Amniotic stem cell (primary cell): ENCODE data around the gene ECT2L.

Experiments used
- DNase-seq: peaks from one replicate; lab custom pipeline; 2025; lab: John Stamatoyannopoulos, UW

The ECT2L gene

DNA sequence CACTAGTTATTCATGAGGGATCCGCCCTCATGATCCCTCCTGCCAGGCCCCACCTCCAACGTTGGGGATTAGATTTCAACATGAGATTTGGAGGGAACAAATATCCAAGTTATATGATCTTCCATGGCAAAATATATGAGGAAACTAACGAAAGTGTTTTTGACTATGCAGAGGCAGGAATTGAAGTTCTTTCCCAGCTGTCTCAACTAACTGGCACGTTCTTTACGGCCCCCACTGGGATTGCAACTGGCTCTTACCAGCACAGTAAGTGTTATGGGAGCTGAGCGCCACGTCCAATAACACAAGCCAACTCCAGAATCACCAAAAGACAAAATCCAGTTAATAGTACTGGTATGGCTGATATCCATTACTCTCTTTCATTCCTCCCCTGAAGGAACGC, 66.6 kb downstream of the ECT2L start:
- no peak for DNase-seq

DNA sequence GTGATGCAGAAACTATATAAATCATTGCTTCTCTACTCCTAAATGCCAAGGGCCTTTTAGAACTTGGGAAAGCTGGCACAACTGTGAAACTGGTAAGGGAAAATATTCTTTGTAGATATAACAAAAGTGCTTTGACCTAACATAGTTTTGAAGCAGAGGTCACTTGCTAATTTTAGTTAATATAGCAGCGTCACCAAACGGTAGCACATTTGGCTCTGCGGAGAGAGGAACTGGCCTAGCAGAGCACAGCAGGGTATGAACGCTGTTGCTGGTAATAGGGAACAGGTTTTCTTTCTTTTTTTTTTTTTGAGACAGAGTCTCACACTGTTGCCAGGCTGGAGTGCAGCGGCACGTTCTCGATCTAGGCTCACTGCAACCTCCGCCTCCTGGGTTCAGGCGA, 67.4 kb downstream of the ECT2L start:
- no peak for DNase-seq

DNA sequence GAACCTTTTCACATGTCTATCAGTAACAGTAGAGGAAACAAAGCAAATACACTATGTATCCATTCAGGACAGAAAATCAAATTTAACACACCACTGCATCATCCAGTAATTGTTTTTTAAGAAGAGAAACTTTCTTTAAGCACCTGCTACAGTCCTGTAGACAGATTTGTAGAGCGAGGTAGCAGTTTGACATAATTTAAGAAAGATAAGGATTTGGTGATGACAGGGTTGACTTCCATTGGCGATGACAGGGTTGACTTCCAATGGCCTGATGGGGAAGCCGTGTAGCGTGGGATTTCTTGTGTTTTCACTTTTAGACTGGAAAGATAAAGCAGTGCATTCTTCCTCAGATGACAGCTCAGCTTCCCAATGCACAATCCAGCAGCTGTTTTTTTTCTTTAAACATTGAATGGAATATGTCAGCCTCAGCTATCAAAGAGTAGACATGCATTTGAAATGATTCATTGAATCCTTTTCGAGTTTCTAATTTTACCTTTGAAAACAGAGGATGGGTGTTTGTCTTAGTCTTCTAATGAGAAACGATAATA, 68.5 kb downstream of the ECT2L start:
- DNase-seq, result no peak

DNA sequence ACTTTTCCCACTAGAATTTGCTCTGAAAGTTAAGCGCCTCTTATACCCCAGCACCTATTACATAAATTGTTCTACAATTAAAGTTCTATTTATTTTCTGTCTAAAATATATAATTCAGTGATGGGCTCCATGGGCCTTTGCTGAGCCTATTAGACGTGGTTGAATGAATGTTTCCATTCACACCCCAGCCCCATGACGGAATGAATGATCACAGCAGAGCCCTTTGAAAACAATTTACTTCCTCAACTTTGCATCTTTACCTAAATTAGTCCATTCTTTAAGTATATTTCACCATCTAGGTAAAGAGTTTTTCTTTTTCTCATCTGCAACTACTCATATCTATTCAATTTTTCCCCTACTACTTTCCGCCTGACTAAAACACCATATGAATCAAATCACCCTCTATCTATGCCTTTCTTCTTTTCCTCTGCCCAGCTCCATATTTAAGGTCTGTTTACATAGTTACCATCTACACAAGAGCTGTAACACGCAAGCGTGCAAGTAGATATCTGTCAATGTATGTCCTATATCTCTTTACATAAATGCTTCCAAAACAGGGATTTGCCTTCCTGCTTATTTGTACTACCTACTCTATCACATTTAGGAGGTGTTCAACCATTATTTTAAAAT, 69.7 kb downstream of the ECT2L start:
- no peak for DNase-seq

DNA sequence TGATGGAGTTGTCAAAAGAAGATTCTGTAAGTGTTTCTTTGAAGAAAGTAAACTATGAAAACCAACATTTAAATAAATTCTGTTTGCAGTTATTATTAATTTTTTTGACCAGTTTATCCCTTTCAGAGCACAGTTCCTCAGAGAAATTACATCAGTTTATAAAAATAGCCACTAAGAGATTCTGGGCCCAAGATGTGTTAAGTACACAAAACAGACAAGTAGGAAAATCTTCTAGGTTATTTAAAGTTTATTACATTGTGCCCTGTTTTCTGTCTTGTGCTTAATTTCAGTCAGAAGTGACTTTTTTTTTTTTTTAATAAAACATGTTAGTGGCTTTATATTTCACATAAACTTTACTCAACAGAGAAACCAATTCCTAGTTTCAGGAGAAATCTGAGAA, 72.3 kb downstream of the ECT2L start:
- no peak for DNase-seq

DNA sequence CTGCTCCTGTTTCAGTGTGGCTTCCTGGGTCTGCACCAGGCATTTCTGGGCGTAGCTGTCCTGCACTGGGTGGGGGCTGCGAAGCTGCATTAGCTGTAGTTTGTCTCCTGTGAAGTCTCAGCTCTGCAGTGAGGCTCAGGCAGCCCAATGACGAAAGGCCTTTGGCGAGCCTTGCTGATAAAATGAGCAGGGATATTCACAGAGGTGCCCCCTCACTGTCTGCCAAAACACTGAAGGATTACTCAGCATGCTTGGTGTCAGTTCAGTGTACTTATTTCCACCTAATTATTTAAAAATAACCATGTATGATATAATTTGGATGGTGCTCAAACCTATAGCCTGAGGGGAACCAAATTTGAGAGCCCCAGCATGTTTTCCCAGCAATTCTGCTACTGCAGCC, 73.5 kb downstream of the ECT2L start:
- DNase-seq, result no peak

DNA sequence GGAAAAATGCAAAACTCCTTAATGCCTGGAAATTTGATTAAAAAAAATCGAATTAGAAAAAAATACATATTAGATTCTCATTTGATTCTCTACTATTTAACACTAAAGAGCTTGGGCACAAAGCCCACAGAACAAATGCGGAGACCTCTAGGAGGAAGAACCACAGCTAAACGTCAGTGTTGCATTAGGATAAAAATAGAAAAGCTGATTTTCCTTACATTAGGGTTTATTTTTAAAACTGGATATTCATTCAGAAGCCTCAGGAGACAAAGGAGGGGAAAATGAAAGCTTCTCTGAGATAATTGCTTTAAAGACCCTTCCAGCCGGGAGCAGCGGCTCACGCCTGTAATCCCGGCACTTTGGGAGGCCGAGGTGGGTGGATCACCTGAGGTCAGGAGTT, 77.3 kb downstream of the ECT2L start:
- no peak for DNase-seq

DNA sequence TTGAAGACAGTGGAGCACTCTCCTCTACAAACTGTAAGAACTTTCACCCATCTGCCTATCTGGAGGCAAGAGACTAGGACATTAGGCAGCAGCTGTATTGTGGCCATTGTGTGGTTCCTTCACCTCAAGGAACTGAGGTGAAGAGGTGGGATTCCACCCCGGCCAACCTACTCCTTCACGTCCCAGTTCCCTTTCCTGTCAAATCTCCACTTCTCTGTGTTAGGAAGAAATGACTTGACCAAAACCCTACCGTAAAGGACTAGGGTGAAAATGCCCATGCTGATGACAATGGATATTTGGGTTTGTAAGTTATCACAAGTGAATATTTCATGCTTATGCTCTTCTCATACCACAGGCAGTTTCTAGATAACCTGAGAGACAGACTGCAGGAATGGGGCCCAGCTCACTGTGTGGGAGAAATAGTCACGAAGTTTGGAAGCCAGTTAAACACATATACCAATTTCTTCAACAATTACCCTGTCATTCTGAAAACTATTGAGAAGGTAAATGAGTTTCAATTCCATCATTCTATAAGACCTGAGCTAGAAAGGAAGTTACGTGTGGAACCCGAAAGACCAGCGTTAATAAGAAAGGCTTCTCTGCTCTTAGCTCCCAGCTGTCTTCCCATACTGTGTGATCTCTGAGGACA, 86.6 kb downstream of the ECT2L start:
- DNase-seq, result no peak

DNA sequence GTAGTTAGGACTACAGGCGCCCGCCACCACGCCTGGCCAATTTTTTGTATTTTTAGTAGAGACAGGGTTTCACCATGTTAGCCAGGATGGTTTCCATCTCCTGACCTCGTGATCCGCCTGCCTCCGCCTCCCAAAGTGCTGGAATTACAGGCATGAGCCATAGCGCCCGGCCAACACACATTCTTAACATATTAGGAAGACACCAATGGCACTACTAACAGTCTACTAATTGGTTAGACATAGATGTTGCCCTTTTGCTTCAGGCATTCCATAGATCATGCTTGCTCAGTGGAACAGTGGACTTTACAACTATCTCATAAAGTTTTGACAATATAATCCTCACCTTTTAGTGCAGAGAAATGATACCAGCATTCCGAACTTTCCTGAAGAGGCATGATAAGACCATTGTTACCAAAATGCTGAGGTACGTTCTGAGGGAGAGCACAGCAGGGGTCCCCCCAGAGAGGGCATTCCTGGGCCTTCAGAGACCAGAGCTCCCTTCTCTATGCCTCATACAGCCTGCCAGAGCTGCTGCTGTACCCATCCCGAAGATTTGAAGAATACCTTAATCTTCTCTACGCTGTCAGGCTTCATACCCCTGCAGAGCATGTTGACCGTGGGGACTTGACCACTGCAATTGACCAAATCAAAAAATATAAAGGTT, 89.4 kb downstream of the ECT2L start:
- DNase-seq, result no peak

DNA sequence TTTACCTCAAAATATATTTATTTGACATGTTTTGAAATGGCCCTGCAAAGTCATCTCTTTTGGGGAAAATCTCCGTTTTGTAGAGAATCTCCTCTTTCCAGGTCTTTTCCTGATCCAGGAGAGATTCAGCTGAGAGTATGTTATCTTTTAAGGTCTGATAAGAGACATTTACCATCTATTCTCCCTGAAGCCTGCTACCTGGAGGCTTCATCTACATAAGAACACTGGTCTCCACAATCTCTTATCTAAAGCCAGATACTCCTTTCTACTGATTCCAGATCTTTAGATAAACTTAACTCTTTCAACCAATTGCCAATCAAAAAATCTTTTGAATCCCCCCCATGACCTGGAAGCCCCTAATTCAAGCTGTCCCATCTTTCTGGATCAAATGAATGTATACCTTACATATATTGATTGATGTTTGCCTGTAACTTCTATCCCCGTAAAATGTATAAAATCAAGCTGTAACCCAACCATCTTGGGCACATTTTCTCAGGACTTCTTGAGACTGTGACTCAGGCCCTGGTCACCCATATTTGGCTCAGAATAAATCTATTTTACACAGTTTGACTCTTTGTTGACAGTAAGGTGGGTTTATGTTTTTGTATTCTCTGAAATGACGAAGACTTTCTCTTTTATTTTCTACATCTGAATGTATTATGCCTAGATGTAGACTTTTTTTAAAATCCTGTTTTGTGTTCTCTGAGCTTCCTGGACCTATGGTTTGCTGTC, 95.5 kb downstream of the ECT2L start:
- DNase-seq, result no peak

DNA sequence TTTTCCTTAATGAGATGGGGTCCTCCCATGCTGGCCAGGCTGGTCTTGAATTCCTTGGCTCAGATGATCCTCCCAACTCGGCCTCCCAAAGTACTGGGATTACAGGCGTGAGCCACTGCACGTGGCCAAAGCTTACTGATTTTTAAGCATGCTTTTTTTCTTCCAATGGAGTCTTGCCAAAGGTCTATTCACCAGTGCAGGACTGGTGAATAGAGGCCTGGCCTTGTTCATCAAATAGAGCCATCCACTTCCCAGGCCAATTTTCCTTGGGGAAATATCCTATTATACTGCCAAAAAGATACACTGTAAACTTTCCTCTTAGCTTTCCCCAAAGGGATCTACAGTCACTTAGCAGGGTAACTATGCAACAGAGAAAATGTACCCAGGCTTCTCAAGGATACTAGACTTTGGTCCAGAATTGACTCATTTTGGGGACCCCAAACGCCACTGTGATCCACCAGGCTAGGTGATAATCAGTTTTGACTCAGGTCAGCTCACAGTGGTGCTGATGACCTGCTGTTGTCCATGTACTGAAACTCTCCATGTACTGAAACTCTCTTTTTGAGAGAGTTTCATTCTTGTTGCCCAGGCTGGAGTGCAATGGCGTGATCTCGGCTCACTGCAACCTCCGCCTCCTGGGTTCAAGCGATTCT, 100.3 kb downstream of the ECT2L start:
- no peak for DNase-seq

DNA sequence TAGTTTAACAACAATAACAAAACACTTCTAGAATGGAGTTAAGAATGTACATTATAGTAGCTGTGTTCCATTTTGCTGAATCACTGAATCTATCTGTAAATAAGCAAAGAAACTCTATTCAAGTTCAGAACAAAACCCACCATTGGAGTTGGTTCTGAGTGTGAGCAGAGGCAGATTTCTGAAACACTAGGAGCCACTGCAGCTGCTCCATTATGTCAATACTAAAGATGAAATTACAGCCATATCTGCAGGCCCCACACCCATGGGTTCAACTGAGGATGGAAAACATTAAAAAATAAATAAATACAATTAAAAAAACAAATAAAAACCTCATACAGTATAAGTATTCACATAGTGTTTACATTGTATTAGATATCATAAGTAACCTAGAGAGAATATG, 101.1 kb downstream of the ECT2L start:
- no peak for DNase-seq

DNA sequence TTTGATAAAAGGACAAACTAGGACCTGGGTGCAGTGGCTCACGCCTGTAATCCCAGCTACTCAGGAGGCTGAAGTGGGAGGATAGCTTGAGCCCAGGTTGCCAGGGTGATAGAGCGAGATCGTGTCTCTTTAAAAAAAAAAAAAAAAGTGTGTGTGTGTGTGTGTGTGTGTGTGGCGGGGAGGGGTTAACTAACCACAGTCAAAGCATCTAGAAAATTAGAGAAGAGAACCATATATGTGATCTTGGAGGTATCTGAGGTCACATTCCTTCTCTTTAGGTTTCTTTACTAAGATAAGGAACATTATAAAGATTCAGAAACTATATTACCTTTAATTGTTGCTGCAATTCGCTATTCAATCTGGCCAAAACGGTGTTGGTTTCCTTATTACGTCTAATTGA, 111.3 kb downstream of the ECT2L start:
- no peak for DNase-seq

DNA sequence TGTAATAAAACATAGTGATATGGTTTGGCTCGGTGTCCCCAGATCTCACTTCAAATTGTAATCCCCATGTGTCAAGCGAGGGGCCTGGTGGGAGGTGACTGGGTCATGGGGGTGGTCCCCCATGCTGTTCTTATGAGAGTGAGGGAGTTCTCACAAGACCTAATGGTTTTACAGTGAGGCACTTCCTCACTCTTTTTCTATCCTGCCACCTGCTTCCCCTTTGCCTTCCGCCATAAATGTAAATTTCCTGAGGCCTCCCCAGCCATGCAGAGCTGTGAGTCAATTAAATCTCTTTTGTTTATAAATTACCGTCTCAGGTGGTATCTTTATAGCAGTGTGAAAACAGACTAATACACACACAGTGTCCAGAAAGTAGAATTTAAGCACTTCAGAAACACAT, 113.6 kb downstream of the ECT2L start:
- DNase-seq, result no peak

DNA sequence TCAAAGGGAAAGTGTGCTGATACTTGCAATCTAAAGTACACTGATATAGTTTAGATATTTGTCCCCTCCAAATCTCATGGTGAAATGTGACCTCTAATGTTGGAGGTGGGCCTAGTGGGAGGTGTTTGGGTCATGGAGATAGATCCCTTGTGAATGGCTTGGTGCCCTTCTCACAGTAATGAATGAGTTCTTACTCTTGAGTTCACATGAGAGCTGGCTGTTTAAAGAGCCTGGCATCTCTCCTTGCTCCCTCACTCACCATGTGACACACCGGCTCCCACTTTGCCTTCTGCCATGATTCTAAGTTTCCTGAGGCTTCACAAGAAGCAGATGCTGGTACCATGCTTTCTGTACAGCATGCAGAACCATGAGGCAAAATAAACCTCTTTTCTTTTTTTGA, 114.1 kb downstream of the ECT2L start:
- DNase-seq, result no peak

DNA sequence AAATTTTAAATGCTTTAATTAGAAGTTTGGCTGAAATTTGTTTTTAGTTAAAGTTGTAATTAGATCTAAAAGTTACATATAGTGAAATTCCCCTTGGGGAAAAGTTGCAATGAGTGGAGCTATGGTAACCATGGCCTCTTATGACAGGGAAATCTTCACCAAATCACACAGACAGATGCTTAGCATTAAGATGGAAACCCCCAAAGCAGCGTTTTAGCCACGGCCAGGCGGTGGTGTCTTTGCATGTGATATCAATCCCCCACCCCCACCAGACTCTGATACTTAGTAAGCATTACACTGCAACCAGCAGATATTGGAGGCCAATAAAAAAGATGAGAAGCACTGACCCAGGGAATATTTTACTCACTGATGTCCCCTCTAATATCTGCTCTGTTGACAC, 116.4 kb downstream of the ECT2L start:
- DNase-seq, result no peak

DNA sequence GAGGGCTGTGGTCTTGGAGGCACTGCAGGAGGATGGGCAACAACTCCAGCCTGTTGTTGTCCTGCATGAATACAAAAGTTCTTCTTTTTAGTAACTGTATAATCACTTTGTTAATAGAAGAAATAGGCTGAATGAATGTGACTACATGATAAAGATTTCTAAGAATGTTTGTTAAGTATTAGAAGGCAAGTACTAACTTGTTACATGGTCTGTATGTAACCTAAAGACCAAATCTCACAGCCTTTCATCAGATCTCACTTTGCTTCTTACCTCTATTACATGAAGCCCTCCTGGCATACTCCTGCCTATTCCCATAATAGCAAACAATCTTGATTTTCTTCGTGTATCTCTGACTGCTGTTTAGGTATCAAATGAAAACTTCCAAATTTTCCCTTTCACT, 118.8 kb downstream of the ECT2L start:
- no peak for DNase-seq

DNA sequence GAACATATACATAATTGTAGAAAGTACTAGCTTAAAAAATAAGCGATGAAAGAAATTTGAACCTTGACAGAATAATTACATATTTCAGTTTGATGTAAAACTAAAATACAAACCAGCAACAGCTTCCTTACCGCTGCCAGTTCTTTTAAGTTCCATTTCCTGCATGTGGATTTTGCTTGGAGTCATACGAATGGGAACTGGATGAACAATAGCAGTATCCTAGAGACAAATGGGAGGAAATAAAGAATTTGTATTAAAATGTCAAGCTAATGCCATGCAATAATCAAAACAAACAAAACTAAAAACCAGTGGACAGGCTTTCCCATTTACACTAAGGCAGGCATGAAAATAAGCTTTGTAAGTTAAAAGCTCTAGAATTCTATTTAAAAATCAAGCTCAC, 125.0 kb downstream of the ECT2L start:
- DNase-seq, result no peak

DNA sequence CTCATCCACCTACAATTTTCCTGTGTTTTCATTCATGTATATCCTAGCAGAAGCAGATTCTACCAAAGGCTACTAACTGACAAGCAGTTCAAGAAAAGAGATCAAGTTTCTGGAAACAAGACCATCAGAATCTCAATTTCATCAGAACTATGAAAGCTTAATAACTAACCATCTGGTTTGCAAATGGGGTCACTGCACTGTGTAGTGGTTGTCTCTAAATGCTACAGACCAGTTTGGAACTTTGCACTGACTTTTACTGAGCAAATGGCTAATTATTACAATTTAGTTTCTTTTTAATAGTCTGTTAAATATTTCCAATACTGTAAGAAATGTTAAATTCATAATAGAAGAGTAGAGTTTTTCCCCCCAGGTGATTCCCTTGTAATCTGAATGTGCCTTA, 127.7 kb downstream of the ECT2L start:
- DNase-seq, result no peak

DNA sequence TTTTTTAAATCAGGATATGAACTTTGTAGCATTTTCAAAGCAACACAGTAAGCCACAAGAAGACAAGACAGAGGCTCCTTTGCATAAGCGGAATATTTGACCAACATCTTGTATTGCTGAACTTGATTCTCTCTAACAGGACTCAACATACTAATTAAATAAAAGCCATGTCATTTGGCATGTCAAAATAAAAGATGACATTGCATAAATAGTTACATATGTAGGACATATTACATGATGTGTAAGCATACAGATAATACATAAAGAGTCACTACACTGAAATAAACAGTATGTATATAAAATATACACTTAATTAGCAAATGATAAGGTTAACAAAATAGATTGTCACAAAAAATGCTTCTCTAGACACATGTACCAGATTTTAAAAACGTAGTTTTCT, 129.9 kb downstream of the ECT2L start:
- no peak for DNase-seq

DNA sequence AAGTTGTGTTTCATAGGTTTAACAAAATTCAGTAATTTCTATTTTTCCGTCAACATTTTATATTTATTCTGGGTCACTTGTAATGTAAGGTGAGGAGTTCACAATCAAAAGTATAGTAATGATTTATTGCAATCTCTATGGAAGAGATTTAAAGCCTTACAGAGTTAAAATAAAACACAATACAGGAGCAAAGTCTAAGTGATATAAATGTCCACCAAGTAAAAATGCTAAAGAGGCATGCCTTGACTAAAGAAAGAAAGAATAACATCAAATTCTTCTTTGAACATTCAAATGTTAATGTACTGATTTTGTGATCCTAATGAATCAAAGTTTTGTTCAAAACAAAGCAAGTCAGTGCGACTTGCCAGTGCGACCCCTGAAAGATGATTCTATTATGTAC, 130.7 kb downstream of the ECT2L start:
- no peak for DNase-seq

DNA sequence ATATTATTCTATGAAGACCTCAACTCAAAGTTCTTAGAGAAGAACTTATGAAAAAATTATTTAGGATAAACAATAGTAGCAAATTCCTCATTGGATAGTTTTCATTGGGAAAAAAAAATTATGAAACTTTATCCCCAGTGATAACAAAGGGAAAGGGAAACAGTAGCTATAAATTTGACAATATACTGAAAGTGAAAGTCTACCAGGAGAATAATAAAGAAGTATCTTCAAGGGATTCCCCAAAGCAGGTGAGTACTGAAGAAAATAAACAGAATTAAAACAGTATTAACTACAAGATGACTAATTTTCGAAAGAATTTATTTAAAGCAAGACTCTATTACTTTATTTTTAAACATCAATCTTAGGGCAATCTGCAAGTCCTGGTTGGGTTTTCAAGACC, 135.8 kb downstream of the ECT2L start:
- no peak for DNase-seq
